Measurements from ENCODE around the gene FBXO48. TPM values are rescaled to one million over a fixed set of nuclear protein-coding genes. Genes with fewer than 3 reads are reported as not detected.

FBXO48 gene
- total RNA-seq, 4 donors from 2014 or later, result 0.61 to 0.95 (median 0.64) TPM

DNA sequence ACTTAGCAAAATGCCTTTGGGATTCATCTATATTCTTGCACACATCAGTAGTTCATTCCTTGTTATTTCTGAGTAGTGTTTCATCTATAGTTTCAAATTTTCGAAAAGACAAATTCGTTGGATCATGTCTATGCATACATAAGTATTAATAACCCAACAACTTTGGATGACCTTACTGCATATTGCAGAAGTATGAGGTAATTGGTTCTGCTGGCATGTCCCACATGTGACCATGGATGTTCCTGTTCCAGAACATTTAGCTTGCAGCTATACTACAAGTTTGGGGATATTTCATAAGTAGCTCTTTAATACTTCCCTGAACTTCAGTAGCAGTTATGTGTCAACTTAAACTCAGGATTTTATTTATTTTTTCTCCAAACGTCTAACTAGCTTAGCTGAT lies 45.2 kb upstream of the FBXO48 start:
- no peaks in the 10 kb centered on the region for H3K4me1 ChIP-seq
- TF ChIP-seq, protein P1, sequence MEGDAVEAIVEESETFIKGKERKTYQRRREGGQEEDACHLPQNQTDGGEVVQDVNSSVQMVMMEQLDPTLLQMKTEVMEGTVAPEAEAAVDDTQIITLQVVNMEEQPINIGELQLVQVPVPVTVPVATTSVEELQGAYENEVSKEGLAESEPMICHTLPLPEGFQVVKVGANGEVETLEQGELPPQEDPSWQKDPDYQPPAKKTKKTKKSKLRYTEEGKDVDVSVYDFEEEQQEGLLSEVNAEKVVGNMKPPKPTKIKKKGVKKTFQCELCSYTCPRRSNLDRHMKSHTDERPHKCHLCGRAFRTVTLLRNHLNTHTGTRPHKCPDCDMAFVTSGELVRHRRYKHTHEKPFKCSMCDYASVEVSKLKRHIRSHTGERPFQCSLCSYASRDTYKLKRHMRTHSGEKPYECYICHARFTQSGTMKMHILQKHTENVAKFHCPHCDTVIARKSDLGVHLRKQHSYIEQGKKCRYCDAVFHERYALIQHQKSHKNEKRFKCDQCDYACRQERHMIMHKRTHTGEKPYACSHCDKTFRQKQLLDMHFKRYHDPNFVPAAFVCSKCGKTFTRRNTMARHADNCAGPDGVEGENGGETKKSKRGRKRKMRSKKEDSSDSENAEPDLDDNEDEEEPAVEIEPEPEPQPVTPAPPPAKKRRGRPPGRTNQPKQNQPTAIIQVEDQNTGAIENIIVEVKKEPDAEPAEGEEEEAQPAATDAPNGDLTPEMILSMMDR (IDR thresholded peaks at IDR 0.05), result no peak
- no peak for TF ChIP-seq POLR2A (IDR thresholded peaks at IDR 0.05)
- H3K36me3 ChIP-seq, result peaks cover 0 to 8% (median 0%) of the 10 kb centered on the region in 3 donors
- H3K4me3 ChIP-seq, result no peak overlapping the region
- intact Hi-C loops (cut with DNase I), result no loop called here
- H3K27ac ChIP-seq, result no peak overlapping the region
- no peaks in the 10 kb centered on the region for H3K9me3 ChIP-seq
- WGBS, 2 donors, result 58 to 60% methylated on average over 3 of the region's 3 CpGs
- DNase-seq, result no peak
- no peaks in the 10 kb centered on the region for H3K27me3 ChIP-seq

DNA sequence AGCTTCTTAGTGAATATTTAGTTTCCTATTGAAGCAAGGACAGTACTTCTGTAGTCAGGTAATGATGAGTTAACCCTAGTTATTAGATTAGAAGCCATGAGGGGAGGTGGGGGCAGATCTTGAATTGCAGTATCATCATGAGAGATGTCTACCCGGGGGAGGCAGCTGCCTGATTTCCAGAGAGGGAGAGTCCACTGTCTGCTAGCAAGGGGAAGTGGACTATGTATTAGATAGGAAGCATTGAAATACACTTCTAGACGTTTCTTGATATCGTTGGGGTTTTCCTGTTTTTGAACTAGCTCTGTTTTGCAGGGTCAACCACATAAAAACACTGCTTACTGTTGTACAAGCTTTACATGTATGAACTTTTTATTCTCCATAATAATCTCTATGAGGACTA lies 39.1 kb upstream of the FBXO48 start:
- H3K4me1 ChIP-seq, result no peaks in the 10 kb centered on the region
- H3K27me3 ChIP-seq, result no peaks in the 10 kb centered on the region
- 65 to 76% methylated on average over 3 of the region's 3 CpGs for WGBS, 2 donors
- no peak overlapping the region for H3K27ac ChIP-seq
- DNase-seq, result no peak
- TF ChIP-seq, protein P1 (IDR thresholded peaks at IDR 0.05), result no peak
- TF ChIP-seq POLR2A (IDR thresholded peaks at IDR 0.05), result no peak
- no peaks in the 10 kb centered on the region for H3K9me3 ChIP-seq
- peaks cover 0 to 20% (median 0%) of the 10 kb centered on the region in 3 donors for H3K36me3 ChIP-seq
- H3K4me3 ChIP-seq, result no peak overlapping the region
- intact Hi-C loops (cut with DNase I), result no loop called here

DNA sequence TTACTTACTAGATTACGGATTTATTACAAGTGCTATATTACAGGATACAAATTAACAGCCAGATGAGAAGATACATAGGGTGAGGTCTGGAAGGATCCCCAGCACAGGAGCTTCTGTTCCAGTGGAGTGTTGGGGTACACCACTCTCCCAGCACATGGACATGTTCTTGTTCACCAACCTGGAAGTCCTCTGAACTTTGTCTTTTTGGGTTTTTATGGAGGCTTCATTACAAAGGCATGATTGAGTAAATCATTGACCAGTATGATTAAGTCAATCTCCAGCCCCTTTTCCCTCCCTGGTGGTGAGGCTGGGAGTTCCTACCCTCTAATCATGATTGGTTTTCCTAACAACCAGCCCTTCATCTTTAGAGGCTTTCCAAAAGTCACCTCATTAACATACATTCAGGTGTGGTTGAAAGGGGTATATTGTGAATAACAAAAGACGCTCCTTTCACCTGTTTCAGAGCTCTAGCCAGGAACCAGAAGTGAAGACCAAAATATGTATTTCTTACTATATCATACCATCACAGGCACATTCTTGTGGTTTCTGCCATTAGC lies 38.6 kb upstream of the FBXO48 start:
- Histone ChIP-seq H3K27ac (no peak overlapping the region), H3K4me3 (no peak overlapping the region), H3K9me3 (no peaks in the 10 kb centered on the region), H3K27me3 (no peaks in the 10 kb centered on the region), H3K4me1 (no peaks in the 10 kb centered on the region), H3K36me3 (peaks cover 0 to 20% (median 0%) of the 10 kb centered on the region in 3 donors)
- 89 to 100% methylated on average over 2 of the region's 2 CpGs for WGBS, 2 donors
- TF ChIP-seq POLR2A (IDR thresholded peaks at IDR 0.05), result no peak
- TF ChIP-seq, protein P1 (IDR thresholded peaks at IDR 0.05), result no peak
- intact Hi-C loops (cut with DNase I), result no loop called here
- no peak for DNase-seq

DNA sequence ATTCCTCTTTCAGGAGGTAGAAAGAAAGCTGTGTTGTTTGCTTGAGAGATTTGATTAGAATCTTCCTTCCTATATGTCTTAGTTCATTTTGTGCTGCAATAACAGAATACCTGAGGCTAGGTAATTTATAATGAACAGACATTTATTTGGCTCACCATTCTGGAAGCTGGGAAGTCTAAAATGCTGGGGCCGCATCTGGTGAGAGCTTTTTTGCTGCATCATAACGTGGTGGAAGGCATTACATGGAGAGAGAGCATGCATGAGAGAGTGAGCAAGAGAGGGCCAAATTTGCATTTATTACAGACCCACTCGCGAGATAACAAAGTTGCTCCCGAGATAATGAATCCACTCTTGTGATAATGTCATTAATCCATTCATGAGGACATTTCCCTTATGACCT lies 34.7 kb upstream of the FBXO48 start:
- H3K9me3 ChIP-seq, result peaks cover 0 to 1% (median 0%) of the 10 kb centered on the region in 3 donors
- WGBS, 2 donors, result 90 to 97% methylated on average over 5 of the region's 5 CpGs
- peaks cover 0 to 12% (median 0%) of the 10 kb centered on the region in 3 donors for H3K36me3 ChIP-seq
- TF ChIP-seq POLR2A (IDR thresholded peaks at IDR 0.05), result no peak
- TF ChIP-seq, protein P1 (IDR thresholded peaks at IDR 0.05), result no peak
- no peak overlapping the region for H3K4me3 ChIP-seq
- intact Hi-C loops (cut with DNase I), result no loop called here
- no peak for DNase-seq
- H3K4me1 ChIP-seq, result no peaks in the 10 kb centered on the region
- H3K27me3 ChIP-seq, result no peaks in the 10 kb centered on the region
- H3K27ac ChIP-seq, result no peak overlapping the region

DNA sequence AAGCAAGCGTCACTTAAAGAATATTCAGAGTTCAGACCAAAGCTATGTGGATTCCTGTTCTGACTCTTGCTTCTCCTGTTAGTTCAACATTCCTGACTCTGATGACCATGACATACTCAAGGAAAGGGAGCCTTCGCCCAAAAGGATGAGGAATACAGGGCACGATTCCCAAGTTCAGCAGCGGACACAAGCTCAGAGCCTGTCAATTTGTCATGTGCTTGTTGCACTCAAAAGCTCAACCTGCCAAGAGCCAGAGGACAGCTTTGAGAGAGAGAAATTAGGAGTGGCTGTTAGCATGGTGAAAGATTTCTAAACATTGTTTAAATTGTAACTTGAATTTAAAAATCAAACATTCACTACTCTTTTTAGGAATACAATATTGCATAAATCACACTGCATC lies 33.6 kb upstream of the FBXO48 start:
- intact Hi-C loops (cut with DNase I), result no loop called here
- no peak overlapping the region for H3K4me3 ChIP-seq
- no peak for DNase-seq
- TF ChIP-seq POLR2A (IDR thresholded peaks at IDR 0.05), result no peak
- TF ChIP-seq, protein P1 (IDR thresholded peaks at IDR 0.05), result no peak
- H3K27me3 ChIP-seq, result no peaks in the 10 kb centered on the region
- no peak overlapping the region for H3K27ac ChIP-seq
- no peaks in the 10 kb centered on the region for H3K4me1 ChIP-seq
- peaks cover 0 to 11% (median 10%) of the 10 kb centered on the region in 3 donors for H3K9me3 ChIP-seq
- 86 to 94% methylated on average over 4 of the region's 4 CpGs for WGBS, 2 donors
- H3K36me3 ChIP-seq, result peaks cover 0 to 2% (median 0%) of the 10 kb centered on the region in 3 donors

Measured in esophagus squamous epithelium (tissue), 5 donors.